HEK293 (cell line): ENCODE measurements around the gene TAF8.

Experiments
- CTCF ChIA-PET: fragments of 350-600 bp; formaldehyde crosslinking; extraction: SDS; loops from one replicate; lab custom pipeline; 2021; ENCODE audit warnings: antibody characterized with exemption; lab: Yijun Ruan, JAX
- POLR2A ChIA-PET: fragments of 300-600 bp; formaldehyde crosslinking; extraction: SDS; loops from one replicate; lab custom pipeline; 2020; ENCODE audit warnings: antibody characterized with exemption, inconsistent platforms; lab: Yijun Ruan, JAX
- H3K27ac ChIP-seq: fragments of 200-500 bp; sonication (Bioruptor generic); 2 replicates; pipeline ENCODE4 v1.5.1; 2014; ENCODE audit warnings: low read depth, low read length, control low read depth, inconsistent platforms; ENCODE audit errors: extremely low read depth
- H3K36me3 ChIP-seq, 2 experiments: fragments of 200-500 bp in 1 of 2; sonication (Bioruptor generic) in 1 of 2; 1 replicate in 1 of 2; 2 replicates in 1 of 2; pipeline ENCODE4 v1.5.1; 2014 to 2017; ENCODE audit warnings: inconsistent platforms in 2 of 2, low read length in 2 of 2; ENCODE audit not compliant: control insufficient read depth in 2 of 2, insufficient read depth in 1 of 2
- H3K4me1 ChIP-seq: fragments of 200-500 bp; sonication (Bioruptor generic); 2 replicates; pipeline ENCODE4 v1.5.1; 2014; ENCODE audit warnings: mild to moderate bottlenecking, low read length, inconsistent platforms; ENCODE audit not compliant: control insufficient read depth, insufficient read depth
- H3K4me3 ChIP-seq: 2 replicates; pipeline ENCODE4 v1.5.1; 2011; ENCODE audit warnings: low read depth, mild to moderate bottlenecking, control low read depth, low read length, moderate library complexity
- H3K9me3 ChIP-seq: fragments of 200-500 bp; sonication (Bioruptor generic); 2 replicates; pipeline ENCODE4 v1.5.1; 2014; ENCODE audit warnings: low read depth, low read length, inconsistent platforms; ENCODE audit not compliant: control insufficient read depth, insufficient read depth
- GFI1B ChIP-seq: fragments of 450-650 bp; formaldehyde crosslinking; IDR thresholded peaks from 2 replicates; pipeline ENCODE4 v1.5.1; 2016; ENCODE audit warnings: missing biosample characterization, missing genetic modification characterization
- HIC1 ChIP-seq: fragments of 450-650 bp; formaldehyde crosslinking; IDR thresholded peaks from 2 replicates; pipeline ENCODE4 v1.5.1; 2016; ENCODE audit warnings: missing biosample characterization, missing genetic modification characterization
- KLF16 ChIP-seq: fragments of 450-650 bp; formaldehyde crosslinking; IDR thresholded peaks from 2 replicates; pipeline ENCODE4 v1.5.1; 2017; ENCODE audit warnings: missing biosample characterization, missing genetic modification characterization
- REST ChIP-seq: fragments of 450-650 bp; formaldehyde crosslinking; IDR thresholded peaks from 2 replicates; pipeline ENCODE4 v1.5.1; 2016; ENCODE audit warnings: missing biosample characterization, missing genetic modification characterization
- SALL2 ChIP-seq: fragments of 450-650 bp; formaldehyde crosslinking; IDR thresholded peaks from 2 replicates; pipeline ENCODE4 v1.5.0; 2017; ENCODE audit warnings: missing biosample characterization, mild to moderate bottlenecking, missing genetic modification characterization, borderline replicate concordance
- ZNF112 ChIP-seq: fragments of 450-650 bp; formaldehyde crosslinking; IDR thresholded peaks from 2 replicates; pipeline ENCODE4 v1.5.0; 2017; ENCODE audit warnings: missing biosample characterization, missing genetic modification characterization
- ZNF121 ChIP-seq: fragments of 450-650 bp; formaldehyde crosslinking; IDR thresholded peaks from 2 replicates; pipeline ENCODE4 v1.5.1; 2016; ENCODE audit warnings: missing biosample characterization, missing genetic modification characterization
- ZNF324 ChIP-seq: fragments of 450-650 bp; formaldehyde crosslinking; IDR thresholded peaks from 2 replicates; pipeline ENCODE4 v1.5.1; 2016; ENCODE audit warnings: missing biosample characterization, missing genetic modification characterization
- ZNF362 ChIP-seq: fragments of 450-650 bp; formaldehyde crosslinking; IDR thresholded peaks from 2 replicates; pipeline ENCODE4 v1.5.1; 2016; ENCODE audit warnings: missing biosample characterization, missing genetic modification characterization
- ZNF664 ChIP-seq: fragments of 450-650 bp; formaldehyde crosslinking; IDR thresholded peaks from 2 replicates; pipeline ENCODE4 v1.5.1; 2016; ENCODE audit warnings: missing biosample characterization, missing genetic modification characterization
- ZSCAN30 ChIP-seq: fragments of 450-650 bp; IDR thresholded peaks from 2 replicates; pipeline ENCODE4 v1.5.1; 2018; ENCODE audit warnings: missing biosample characterization, mild to moderate bottlenecking, missing genetic modification characterization, moderate library complexity
- TF ChIP-seq, protein P1 (sequence below): fragments of 450-650 bp; formaldehyde crosslinking; IDR thresholded peaks from 2 replicates; pipeline ENCODE4 v1.5.1; 2016; ENCODE audit warnings: missing biosample characterization, missing genetic modification characterization, low read depth
- TF ChIP-seq, protein P2 (sequence below): fragments of 450-650 bp; formaldehyde crosslinking; IDR thresholded peaks from 2 replicates; pipeline ENCODE4 v1.5.1; 2016; ENCODE audit warnings: missing biosample characterization, missing genetic modification characterization
- TF ChIP-seq, protein P3 (sequence below): fragments of 450-650 bp; formaldehyde crosslinking; IDR thresholded peaks from 2 replicates; pipeline ENCODE4 v1.5.1; 2016; ENCODE audit warnings: missing biosample characterization, missing genetic modification characterization, borderline replicate concordance
- TF ChIP-seq, protein P4 (sequence below): IDR thresholded peaks from 2 replicates; pipeline ENCODE4 v1.6.1; 2011; ENCODE audit warnings: mild to moderate bottlenecking, low read depth, low read length, borderline replicate concordance

Gene TAF8

GRCh38 chr6:42106112-42107023 is 56.0 kb downstream of the TAF8 start:
- Histone ChIP-seq H3K4me3 (no peak overlapping the region), H3K27ac (no peak overlapping the region), H3K4me1 (no peaks in the 10 kb centered on the region), H3K9me3 (no peaks in the 10 kb centered on the region), H3K36me3 (no peaks in the 10 kb centered on the region)
- TF ChIP-seq, protein P1, sequence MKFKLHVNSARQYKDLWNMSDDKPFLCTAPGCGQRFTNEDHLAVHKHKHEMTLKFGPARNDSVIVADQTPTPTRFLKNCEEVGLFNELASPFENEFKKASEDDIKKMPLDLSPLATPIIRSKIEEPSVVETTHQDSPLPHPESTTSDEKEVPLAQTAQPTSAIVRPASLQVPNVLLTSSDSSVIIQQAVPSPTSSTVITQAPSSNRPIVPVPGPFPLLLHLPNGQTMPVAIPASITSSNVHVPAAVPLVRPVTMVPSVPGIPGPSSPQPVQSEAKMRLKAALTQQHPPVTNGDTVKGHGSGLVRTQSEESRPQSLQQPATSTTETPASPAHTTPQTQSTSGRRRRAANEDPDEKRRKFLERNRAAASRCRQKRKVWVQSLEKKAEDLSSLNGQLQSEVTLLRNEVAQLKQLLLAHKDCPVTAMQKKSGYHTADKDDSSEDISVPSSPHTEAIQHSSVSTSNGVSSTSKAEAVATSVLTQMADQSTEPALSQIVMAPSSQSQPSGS (tag by site-specific recombination) = no peak
- TF ChIP-seq, protein P2, sequence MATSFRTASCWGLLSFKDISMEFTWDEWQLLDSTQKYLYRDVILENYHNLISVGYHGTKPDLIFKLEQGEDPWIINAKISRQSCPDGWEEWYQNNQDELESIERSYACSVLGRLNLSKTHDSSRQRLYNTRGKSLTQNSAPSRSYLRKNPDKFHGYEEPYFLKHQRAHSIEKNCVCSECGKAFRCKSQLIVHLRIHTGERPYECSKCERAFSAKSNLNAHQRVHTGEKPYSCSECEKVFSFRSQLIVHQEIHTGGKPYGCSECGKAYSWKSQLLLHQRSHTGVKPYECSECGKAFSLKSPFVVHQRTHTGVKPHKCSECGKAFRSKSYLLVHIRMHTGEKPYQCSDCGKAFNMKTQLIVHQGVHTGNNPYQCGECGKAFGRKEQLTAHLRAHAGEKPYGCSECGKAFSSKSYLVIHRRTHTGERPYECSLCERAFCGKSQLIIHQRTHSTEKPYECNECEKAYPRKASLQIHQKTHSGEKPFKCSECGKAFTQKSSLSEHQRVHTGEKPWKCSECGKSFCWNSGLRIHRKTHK (tag by site-specific recombination) = no peak
- no peak for TF ChIP-seq ZNF664
- TF ChIP-seq KLF16 (tag by site-specific recombination) = no peak
- no peak for TF ChIP-seq ZNF112
- TF ChIP-seq ZNF121 (tag by site-specific recombination) = no peak
- no peak for TF ChIP-seq ZNF362 (tag by site-specific recombination)
- no peak for TF ChIP-seq ZSCAN30 (tag by site-specific recombination)
- TF ChIP-seq, protein P3, sequence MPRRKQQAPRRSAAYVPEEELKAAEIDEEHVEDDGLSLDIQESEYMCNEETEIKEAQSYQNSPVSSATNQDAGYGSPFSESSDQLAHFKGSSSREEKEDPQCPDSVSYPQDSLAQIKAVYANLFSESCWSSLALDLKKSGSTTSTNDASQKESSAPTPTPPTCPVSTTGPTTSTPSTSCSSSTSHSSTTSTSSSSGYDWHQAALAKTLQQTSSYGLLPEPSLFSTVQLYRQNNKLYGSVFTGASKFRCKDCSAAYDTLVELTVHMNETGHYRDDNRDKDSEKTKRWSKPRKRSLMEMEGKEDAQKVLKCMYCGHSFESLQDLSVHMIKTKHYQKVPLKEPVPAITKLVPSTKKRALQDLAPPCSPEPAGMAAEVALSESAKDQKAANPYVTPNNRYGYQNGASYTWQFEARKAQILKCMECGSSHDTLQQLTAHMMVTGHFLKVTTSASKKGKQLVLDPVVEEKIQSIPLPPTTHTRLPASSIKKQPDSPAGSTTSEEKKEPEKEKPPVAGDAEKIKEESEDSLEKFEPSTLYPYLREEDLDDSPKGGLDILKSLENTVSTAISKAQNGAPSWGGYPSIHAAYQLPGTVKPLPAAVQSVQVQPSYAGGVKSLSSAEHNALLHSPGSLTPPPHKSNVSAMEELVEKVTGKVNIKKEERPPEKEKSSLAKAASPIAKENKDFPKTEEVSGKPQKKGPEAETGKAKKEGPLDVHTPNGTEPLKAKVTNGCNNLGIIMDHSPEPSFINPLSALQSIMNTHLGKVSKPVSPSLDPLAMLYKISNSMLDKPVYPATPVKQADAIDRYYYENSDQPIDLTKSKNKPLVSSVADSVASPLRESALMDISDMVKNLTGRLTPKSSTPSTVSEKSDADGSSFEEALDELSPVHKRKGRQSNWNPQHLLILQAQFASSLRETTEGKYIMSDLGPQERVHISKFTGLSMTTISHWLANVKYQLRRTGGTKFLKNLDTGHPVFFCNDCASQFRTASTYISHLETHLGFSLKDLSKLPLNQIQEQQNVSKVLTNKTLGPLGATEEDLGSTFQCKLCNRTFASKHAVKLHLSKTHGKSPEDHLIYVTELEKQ (tag by site-specific recombination) = no peak
- TF ChIP-seq REST (tag by site-specific recombination) = no peak
- no peak for TF ChIP-seq GFI1B
- ChIA-PET POLR2A (interaction anchor here (0.6 kb wide), 1 partner anchor 19 kb away, joined by 4 read pairs; no protein-coding TSS in a partner anchor), CTCF (no interaction called here)

DNA sequence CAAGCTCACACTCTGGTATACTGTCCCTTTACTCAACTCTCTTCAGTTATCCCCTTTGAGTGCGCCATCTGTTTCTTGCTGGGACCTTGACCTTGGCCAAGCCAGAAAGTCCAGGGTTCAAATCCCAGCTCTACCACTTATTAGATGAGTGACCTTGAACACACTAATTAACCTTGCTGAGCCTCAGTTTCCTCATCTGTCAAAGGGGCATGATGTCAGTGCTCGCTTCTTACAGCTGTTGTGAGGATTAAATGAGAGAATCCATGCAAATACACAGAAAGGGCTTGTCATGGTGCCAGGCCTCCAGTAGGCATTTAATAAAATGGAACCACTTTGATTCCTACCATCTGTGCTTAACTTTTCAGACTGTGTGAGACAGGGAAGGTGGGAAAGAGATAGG is 57.7 kb downstream of the TAF8 start:
- no peaks in the 10 kb centered on the region for H3K9me3 ChIP-seq
- POLR2A ChIA-PET = no interaction called here
- CTCF ChIA-PET = interaction anchor here (0.6 to 0.7 kb wide), 3 partner anchors 12 to 962 kb away, joined by 3 read pairs; no protein-coding TSS in a partner anchor
- no peaks in the 10 kb centered on the region for H3K36me3 ChIP-seq
- H3K27ac ChIP-seq = no peak overlapping the region
- no peak overlapping the region for H3K4me3 ChIP-seq
- no peaks in the 10 kb centered on the region for H3K4me1 ChIP-seq
- TF ChIP-seq, protein P4, sequence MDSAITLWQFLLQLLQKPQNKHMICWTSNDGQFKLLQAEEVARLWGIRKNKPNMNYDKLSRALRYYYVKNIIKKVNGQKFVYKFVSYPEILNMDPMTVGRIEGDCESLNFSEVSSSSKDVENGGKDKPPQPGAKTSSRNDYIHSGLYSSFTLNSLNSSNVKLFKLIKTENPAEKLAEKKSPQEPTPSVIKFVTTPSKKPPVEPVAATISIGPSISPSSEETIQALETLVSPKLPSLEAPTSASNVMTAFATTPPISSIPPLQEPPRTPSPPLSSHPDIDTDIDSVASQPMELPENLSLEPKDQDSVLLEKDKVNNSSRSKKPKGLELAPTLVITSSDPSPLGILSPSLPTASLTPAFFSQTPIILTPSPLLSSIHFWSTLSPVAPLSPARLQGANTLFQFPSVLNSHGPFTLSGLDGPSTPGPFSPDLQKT = no peak
- TF ChIP-seq ZNF324 (tag by site-specific recombination) = no peak
- no peak for TF ChIP-seq SALL2 (tag by site-specific recombination)
- no peak for TF ChIP-seq HIC1 (tag by site-specific recombination)
